Breast epithelium (tissue), 4 donors: ENCODE results near the gene PASD1. TPM values are rescaled to one million over a fixed set of nuclear protein-coding genes. Genes with fewer than 3 reads are reported as not detected.

ENCODE experiments used
- DNase-seq, 2 donors: peaks; one replicate each; pipeline ENCODE4 v3.0.0-alpha.2; 2019; ENCODE audit warnings: low spot score in 2 of 2
- H3K27ac ChIP-seq, 2 donors: fragments of 200-600 bp; sonication (generic) in 1 of 2; one replicate each; pipeline ENCODE4 v1.5.1; 2016 to 2019; ENCODE audit warnings: mild to moderate bottlenecking in 1 of 2
- H3K27me3 ChIP-seq, 2 donors: fragments of 200-600 bp; sonication (generic) in 1 of 2; one replicate each; pipeline versions ENCODE4 v1.5.1 to v1.6.0; 2017 to 2019; ENCODE audit warnings: control low read depth in 1 of 2, mild to moderate bottlenecking in 1 of 2
- H3K36me3 ChIP-seq: fragments of 200-600 bp; one replicate; pipeline ENCODE4 v1.5.1; 2019
- H3K4me1 ChIP-seq, 2 donors: fragments of 200-600 bp; sonication (generic); one replicate each; pipeline ENCODE4 v1.5.1; 2016 to 2019; ENCODE audit warnings: control low read depth in 1 of 2
- H3K4me3 ChIP-seq, 3 donors: fragments of 200-600 bp; sonication (generic); 1 replicate in 2 of 3; 2 replicates in 1 of 3; pipeline ENCODE4 v1.5.1; 2016 to 2019; ENCODE audit warnings: mild to moderate bottlenecking in 3 of 3, moderate library complexity in 2 of 3
- H3K9me3 ChIP-seq, 2 donors: fragments of 200-600 bp; sonication (generic) in 1 of 2; one replicate each; pipeline ENCODE4 v1.5.1; 2016 to 2019; ENCODE audit warnings: control low read depth in 1 of 2
- CTCF ChIP-seq, 3 donors: fragments of 450-650 bp; IDR thresholded peaks; one replicate each; pipeline ENCODE4 v1.5.1; 2016 to 2017; ENCODE audit warnings: antibody characterized with exemption in 3 of 3, mild to moderate bottlenecking in 3 of 3, moderate library complexity in 3 of 3
- POLR2A ChIP-seq: fragments of 450-650 bp; IDR thresholded peaks from one replicate; pipeline ENCODE4 v1.6.1; 2016; ENCODE audit warnings: antibody characterized with exemption, mild to moderate bottlenecking, moderate library complexity
- POLR2AphosphoS5 ChIP-seq, 3 donors: sonication (generic); formaldehyde crosslinking; IDR thresholded peaks; one replicate each; pipeline ENCODE4 v1.6.1; 2017; ENCODE audit warnings: antibody characterized with exemption in 3 of 3
- intact Hi-C: fragments of 100-400 bp; cut with DNase I; formaldehyde crosslinking; loops from one replicate; pipeline ENCODE4 v1.15.1; 2023; ENCODE audit warnings: low total_unique reads
- total RNA-seq, 3 donors: library from RNA; depleted of rRNA; stranded (reverse); fragments of >200 nt; gene quantifications; one replicate each; pipeline ENCODE4 v1.1.0, GENCODE V29; 2016

The PASD1 gene
- total RNA-seq, 3 donors from 2014 or later, result not detected

- DNase-seq, result no peak
- no peaks in the 10 kb centered on the region for H3K36me3 ChIP-seq
- H3K27ac ChIP-seq, result no peak overlapping the region
- no peaks in the 10 kb centered on the region for H3K9me3 ChIP-seq
- H3K27me3 ChIP-seq, result peaks cover 0 to 23% of the 10 kb centered on the region in 2 donors
- H3K4me1 ChIP-seq, result no peaks in the 10 kb centered on the region
- intact Hi-C loops, result no loop called here
- TF ChIP-seq POLR2A (no peak), CTCF (IDR thresholded peaks at IDR 0.05) (no peak), POLR2AphosphoS5 (IDR thresholded peaks at IDR 0.05) (no peak)
- H3K4me3 ChIP-seq, result no peak overlapping the region
Measured at GRCh38 chrX:151701531-151701930, 138.1 kb downstream of the PASD1 start.

- no peaks in the 10 kb centered on the region for H3K9me3 ChIP-seq
- no peak for DNase-seq
- TF ChIP-seq POLR2AphosphoS5 (IDR thresholded peaks at IDR 0.05) (no peak), CTCF (IDR thresholded peaks at IDR 0.05) (no peak), POLR2A (no peak)
- H3K4me3 ChIP-seq, result no peak overlapping the region
- intact Hi-C loops, result no loop called here
- H3K36me3 ChIP-seq, result no peaks in the 10 kb centered on the region
- H3K27me3 ChIP-seq, result peaks cover 0 to 29% of the 10 kb centered on the region in 2 donors
- no peak overlapping the region for H3K27ac ChIP-seq
- no peaks in the 10 kb centered on the region for H3K4me1 ChIP-seq
Measured at GRCh38 chrX:151702026-151702714, 138.7 kb downstream of the PASD1 start.

- Histone ChIP-seq H3K4me3 (no peak overlapping the region), H3K36me3 (no peaks in the 10 kb centered on the region), H3K9me3 (no peaks in the 10 kb centered on the region), H3K27ac (no peak overlapping the region), H3K27me3 (peaks cover 0 to 36% of the 10 kb centered on the region in 2 donors), H3K4me1 (no peaks in the 10 kb centered on the region)
- no peak for TF ChIP-seq POLR2A
- TF ChIP-seq CTCF (IDR thresholded peaks at IDR 0.05), result no peak
- no peak for TF ChIP-seq POLR2AphosphoS5 (IDR thresholded peaks at IDR 0.05)
- no peak for DNase-seq
- intact Hi-C loops, result no loop called here
Measured at GRCh38 chrX:151702741-151703340, 139.4 kb downstream of the PASD1 start.

GRCh38 chrX:151703487-151703886, 140.0 kb downstream of the PASD1 start:
- H3K4me1 ChIP-seq, result no peaks in the 10 kb centered on the region
- no peak overlapping the region for H3K4me3 ChIP-seq
- H3K27me3 ChIP-seq, result peaks cover 0 to 38% of the 10 kb centered on the region in 2 donors
- intact Hi-C loops, result no loop called here
- no peaks in the 10 kb centered on the region for H3K9me3 ChIP-seq
- no peaks in the 10 kb centered on the region for H3K36me3 ChIP-seq
- TF ChIP-seq POLR2A (no peak), CTCF (IDR thresholded peaks at IDR 0.05) (no peak), POLR2AphosphoS5 (IDR thresholded peaks at IDR 0.05) (no peak)
- DNase-seq, result peak in 1 of 2 donors; percentile 27
- H3K27ac ChIP-seq, result no peak overlapping the region

- TF ChIP-seq POLR2A, result no peak
- TF ChIP-seq CTCF (IDR thresholded peaks at IDR 0.05), result no peak
- no peak for TF ChIP-seq POLR2AphosphoS5 (IDR thresholded peaks at IDR 0.05)
- Histone ChIP-seq H3K4me3 (peak overlapping the region in 2 of 3 donors; percentile 21 to 46), H3K9me3 (no peaks in the 10 kb centered on the region), H3K4me1 (no peaks in the 10 kb centered on the region), H3K36me3 (no peaks in the 10 kb centered on the region), H3K27ac (peak overlapping the region in 1 of 2 donors; percentile 19), H3K27me3 (peaks cover 0 to 38% of the 10 kb centered on the region in 2 donors)
- DNase-seq, result no peak
- intact Hi-C loops, result no loop called here
Measured at GRCh38 chrX:151704041-151704663, 140.7 kb downstream of the PASD1 start.
